HG02571 (cell line): ENCODE measurements around the gene ZNF70.

Experiments
- ATAC-seq: cut with Tn5 transposase; IDR thresholded peaks from one replicate; pipeline ENCODE4 v1.9.1; 2021; ENCODE audit warnings: mild to moderate bottlenecking, moderate library complexity; ENCODE audit not compliant: unreplicated experiment

Gene ZNF70

DNA sequence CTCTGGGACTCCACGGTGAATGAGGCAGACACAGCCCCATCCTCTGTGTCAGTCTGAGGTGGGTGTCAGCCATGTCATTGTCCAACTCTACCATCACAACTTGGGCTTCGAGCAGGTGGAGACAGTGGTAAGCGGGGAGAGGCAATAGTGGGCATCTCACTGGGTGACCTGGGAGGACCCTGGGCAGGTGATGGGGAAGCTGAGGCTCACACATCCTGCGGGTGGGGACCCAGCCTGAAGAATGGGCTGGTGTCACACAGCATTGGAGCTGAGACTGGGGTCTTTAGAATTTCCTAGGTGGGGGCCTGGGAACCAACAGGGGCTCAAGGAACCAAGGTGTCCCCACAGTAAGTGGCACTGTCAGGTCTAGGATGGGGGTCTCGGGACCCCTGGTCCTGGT is 28.8 kb upstream of the ZNF70 start:
- ATAC-seq, result no peak

DNA sequence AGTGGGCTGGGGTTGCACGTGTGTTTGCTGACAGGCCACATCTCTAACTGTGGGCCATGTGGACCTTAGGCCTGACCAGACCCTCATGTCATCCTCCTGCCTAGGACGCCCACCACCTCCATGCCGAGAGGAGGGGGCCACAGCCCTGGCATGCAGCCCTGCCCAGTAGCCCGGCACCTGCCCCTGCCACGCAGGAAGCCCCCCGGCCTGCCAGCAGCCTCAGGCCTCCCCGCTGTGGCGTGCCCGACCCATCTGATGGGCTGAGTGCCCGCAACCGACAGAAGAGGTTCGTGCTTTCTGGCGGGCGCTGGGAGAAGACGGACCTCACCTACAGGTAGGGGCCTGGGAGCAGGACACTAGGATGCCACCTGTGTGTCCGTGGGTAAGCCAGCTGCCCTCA is 28.2 kb upstream of the ZNF70 start:
- no peak for ATAC-seq

DNA sequence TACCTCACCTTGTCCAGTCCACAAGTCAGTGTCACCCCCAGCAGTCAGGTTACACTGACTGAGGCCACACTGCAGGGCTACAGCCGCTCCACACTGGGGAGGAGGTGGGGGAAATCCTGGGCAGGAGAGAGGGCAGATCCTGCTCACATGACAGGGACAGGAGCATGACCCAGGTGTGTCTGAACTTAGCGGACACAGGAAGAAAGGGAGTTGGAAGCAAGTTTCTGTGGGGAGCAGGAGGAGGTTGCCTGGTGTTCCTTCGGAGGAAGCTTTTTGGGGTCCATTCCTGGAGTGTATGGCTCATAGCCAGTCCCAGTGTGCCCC is 27.6 kb upstream of the ZNF70 start:
- ATAC-seq, result no peak

DNA sequence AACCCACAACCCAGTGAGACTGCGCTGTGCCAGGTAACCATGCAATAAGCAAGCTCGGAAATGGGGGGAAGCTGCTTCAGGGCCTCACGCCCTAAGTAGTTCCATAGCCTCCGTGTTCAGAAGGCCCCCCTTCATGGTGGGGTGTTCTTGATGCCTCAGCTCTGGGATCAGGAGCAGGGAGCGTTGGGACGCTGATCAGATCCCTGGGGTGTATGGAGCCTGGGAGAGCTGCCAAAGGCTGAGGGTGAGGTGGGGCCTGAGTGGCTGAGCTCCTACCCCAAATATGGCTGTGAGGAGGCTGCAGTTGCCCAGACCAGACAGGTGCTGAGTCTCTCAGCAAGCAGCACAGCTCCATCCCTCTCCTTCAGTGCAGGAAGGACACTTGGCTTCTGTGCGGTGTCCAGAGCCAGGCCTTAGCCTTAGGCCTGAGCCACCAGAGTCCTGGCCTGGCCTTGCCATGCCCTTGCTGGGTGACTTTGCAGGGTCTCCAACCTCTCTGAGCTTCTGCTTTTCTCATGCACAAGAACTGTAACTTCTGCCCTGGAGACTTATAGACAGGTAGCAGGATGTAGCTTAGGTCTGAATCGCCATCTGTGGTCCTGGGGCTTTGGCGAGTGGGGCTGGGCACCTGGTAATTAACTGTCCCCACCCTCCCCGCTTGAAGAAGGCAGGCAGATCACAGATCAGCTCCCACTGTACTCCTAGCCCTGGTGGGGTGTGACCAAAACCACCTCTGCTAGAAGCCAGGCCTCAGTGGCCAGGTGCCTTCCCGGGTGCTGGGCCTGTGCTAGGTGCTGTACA is 27.1 kb upstream of the ZNF70 start:
- no peak for ATAC-seq

DNA sequence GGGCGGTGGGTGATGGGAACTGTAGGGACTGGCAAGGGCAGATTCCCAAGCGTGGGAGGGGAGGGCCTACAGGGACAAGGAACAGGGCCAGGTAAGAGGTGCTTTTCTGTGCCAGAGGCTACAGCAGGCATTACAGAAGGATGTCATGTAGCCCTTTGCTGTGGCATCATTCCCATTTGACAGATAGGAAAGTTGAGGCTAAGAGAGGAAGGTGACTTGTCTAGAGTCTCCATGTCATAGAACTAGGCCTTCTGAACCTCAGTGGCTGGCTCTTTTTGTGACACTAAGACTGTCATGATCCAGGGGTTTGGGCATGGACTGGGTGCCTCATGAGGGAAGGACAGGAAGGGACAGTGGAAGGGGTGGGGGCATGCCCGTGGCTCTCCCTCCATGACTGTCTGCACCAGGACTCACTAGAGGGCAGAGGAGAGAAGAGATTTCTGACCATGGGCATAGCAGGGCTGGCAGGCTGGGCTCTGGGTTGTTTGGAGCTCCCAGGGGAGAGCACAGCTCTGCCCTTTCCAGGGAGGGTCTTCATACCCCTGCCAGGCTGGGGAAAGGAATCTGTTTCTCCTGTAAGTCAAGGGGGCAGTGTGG is 25.0 kb upstream of the ZNF70 start:
- no peak for ATAC-seq

DNA sequence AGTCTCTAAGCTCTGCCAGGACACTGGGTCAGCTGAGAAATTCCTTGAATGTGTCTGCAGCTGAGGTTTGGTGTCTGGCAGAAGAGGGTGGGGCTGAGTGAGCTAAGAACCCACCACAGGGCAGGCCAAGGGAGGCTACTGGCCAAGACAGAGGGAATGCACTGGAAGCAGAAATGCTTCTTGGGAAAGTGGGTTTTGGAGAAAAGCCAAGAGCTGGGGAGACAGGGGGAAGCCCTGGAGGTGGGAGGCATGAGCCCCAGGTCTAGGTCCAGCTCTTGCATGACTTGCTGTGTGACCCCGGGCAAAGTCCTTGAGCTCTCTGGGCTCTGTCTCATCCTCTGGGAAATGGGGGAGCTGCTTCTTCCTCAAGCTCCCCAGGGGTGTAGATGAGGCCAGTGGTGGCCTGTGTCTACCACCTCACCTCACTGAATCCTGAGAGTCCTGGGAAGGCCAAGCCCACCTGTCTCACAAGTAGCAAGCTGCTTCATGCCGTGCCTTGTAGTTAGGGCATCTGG is 24.1 kb upstream of the ZNF70 start:
- no peak for ATAC-seq

GRCh38 chr22:23774114-23774921 is 23.4 kb upstream of the ZNF70 start:
- ATAC-seq, result no peak

DNA sequence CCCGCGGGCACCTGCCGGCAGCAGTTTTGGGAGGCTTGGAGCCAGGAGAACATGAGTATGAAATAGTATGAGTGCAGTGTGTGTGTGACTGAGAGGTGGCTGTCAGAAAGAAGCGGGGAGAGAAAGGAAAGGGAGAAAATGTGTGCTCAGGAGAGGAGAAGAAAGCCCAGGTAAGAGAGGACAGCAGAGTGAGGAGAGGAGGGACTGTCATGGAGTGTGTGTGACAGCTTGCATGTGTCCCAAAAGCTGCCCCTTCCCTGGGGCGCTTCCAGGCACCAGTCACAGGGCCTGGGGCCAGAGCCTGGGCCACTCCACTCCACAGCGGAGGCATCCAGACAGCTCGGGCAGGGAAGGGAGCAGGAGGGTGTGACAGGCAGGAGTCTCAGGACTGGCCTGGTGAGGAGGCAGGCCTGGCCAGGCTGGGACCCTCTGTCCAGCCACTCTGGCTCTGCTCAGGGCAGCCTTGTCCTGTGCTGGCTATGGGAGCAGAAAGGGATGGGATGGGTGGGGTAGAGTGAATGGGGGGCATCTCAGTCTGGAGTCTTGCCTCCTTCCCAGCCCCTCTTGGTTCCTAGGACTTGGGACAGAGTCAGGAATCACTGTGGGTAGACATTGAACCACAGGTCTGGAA is 22.7 kb upstream of the ZNF70 start:
- ATAC-seq, result no peak

- ATAC-seq, result no peak
Observed at GRCh38 chr22:23772649-23773473, 21.9 kb upstream of the ZNF70 start, which contains the start of gene MMP11. TSS of gene MMP11 (plus strand) at chr22:23772849. CDS start at chr22:23772871, 22 bp downstream.

- no peak for ATAC-seq
Observed at GRCh38 chr22:23772315-23772648, 21.4 kb upstream of the ZNF70 start.

- no peak for ATAC-seq
Observed at GRCh38 chr22:23769321-23769965, 18.5 kb upstream of the ZNF70 start.

GRCh38 chr22:23767673-23768548 is 17.0 kb upstream of the ZNF70 start, which contains the start of gene CHCHD10:
TSS of gene CHCHD10 (minus strand) at chr22:23767972. CDS start at chr22:23767874, 98 bp downstream.
- ATAC-seq, result no peak

DNA sequence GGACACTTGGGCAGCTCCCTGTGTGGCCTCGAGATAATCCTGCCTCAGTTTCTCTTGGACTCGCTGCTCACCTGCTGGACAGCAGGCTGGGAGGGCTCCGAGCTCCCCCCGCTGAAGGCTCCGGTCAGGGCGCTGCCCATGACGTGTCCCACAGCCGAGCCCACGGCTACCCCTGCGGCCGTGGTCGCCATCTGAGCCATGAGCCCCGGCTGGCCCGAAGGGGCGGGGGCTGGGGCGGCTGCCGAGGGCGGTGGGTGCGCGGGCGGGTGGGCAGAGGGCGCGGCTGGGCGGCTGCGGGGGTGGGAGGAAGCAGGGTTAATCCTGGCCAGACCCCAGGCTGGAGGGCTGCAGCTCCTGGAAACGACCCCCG is 16.4 kb upstream of the ZNF70 start:
- ATAC-seq, result no peak

- no peak for ATAC-seq
Observed at GRCh38 chr22:23764899-23765881, 14.3 kb upstream of the ZNF70 start.

DNA sequence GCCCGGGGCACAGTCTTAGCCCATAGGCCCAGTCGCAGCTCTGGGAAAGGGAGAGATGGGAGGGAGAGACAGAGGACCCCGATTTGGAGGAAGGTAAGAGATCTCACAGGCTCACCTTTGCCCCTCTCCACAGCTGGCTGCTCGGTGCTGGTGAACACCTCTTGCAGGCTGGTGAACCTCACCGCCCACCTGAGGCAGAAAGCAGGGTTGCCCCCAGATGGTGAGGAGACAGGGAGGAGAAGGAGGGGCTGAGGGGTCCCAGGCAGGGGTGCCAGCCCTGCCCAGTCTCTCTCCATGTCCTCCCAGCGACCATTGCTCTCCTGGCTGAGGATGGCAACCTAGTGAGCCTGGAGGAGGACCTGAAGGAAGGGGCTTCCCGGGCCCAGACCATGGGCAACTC is 13.0 kb upstream of the ZNF70 start:
- ATAC-seq, result no peak

DNA sequence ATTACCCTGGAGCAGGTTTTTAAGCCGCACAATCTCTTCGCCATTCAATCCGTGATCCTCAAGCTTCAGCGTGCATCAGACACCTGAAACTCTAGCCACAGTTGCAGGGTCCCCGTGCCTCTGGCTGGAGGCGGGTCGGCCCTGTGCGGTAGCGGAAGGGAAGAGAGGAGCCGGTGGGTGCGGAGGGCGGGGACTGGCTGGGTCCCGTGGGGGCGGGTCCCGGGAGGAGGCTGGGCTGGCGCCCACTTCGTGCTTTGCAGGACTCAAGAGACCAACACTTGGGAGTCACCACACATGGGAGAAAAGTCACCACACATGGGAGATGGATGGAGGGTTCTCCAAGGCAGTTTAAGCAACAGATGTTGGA is 12.7 kb upstream of the ZNF70 start:
- no peak for ATAC-seq

DNA sequence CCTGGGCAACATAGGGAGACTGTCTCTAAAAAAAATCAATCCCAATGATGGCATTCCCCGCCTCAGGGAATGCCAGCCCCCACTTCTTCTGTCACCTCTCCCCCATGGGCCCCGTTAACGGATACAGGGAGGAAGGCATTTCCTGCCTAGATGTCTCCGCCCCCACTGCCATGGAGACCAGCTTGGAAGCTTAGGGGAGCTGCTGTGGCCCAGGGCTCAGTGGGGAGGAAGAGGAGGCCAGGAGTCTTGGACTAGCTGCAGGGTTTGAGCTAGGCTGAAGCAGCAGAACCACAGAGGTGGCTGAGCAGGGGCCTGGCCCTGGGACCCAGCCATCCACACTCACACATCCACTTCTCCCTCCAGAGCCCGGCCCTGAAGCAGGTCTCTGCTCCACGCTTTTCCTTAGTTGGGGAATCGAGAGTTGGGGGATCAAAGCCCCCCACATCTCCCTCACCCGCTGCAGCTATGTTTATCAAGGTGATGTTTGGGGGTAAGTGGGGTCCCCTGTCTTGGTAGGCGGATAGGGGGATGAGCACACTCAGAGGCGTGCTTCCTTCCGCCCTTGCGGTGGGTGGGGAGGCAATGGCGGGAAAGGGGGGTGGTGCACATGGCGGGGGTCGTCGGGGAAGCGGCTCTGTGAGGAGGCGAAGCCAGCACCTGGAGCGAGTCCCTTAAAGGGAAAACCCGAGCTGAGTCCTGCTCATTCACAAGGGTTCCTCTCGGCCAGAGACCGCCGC is 12.1 kb upstream of the ZNF70 start, which contains the start of gene C22orf15:
Gene C22orf15 (plus strand): TSS at position 149 of the 737 bp plus-strand sequence. CDS start 317 bp downstream, at position 466.
- ATAC-seq, result no peak
